H1 (cell line): ENCODE measurements around the gene PCYT1A. TPM values are rescaled to one million over a fixed set of nuclear protein-coding genes. Genes with fewer than 3 reads are reported as not detected.

Source experiments
- CTCF ChIA-PET: fragments of 300-600 bp; sonication (Branson Sonifier 250); formaldehyde crosslinking; loops from one replicate; lab custom pipeline; 2021; ENCODE audit not compliant: partially characterized antibody; lab: Charles Lee
- POLR2A ChIA-PET: fragments of 300-600 bp; sonication (Branson Sonifier 250); formaldehyde crosslinking; loops from one replicate; lab custom pipeline; 2021; ENCODE audit warnings: inconsistent platforms; ENCODE audit not compliant: partially characterized antibody; lab: Charles Lee
- DNase-seq, 2 experiments: peaks; one replicate each; pipeline versions ENCODE4 v3.0.0 to v3.0.0-alpha.2; 2010 to 2022; ENCODE audit warnings: low spot score in 2 of 2, low read depth in 1 of 2, mixed read lengths in 1 of 2
- FAIRE-seq: peaks from 2 replicates; lab custom pipeline; 2011; peaks lifted over from hg19 to GRCh38; lab: Jason Lieb, UNC
- H2AFZ ChIP-seq: 2 replicates; pipeline ENCODE4 v1.8.1; 2012; ENCODE audit warnings: low read length, inconsistent platforms
- H2AK5ac ChIP-seq: 2 replicates; pipeline ENCODE4 v1.6.1; 2013; ENCODE audit warnings: low read depth, low read length
- H2BK120ac ChIP-seq: replicated peaks from 2 replicates; pipeline ENCODE3; 2013; ENCODE audit warnings: low read depth, low read length, inconsistent platforms
- H2BK12ac ChIP-seq: 2 replicates; pipeline ENCODE4 v1.6.1; 2013; ENCODE audit warnings: low read depth, low read length
- H2BK15ac ChIP-seq: 2 replicates; pipeline ENCODE4 v1.6.1; 2013; ENCODE audit warnings: low read length
- H2BK20ac ChIP-seq: 2 replicates; pipeline ENCODE4 v1.6.1; 2013; ENCODE audit warnings: low read length
- H2BK5ac ChIP-seq: 2 replicates; pipeline ENCODE4 v1.6.1; 2013; ENCODE audit warnings: low read depth, low read length
- H3K14ac ChIP-seq: 2 replicates; pipeline ENCODE4 v1.6.1; 2013; ENCODE audit warnings: inconsistent platforms; ENCODE audit not compliant: insufficient read length
- H3K18ac ChIP-seq: 2 replicates; pipeline ENCODE4 v1.6.1; 2013; ENCODE audit warnings: low read length; ENCODE audit errors: extremely low read depth
- H3K23ac ChIP-seq: 2 replicates; pipeline ENCODE4 v1.6.1; 2013; ENCODE audit warnings: inconsistent platforms; ENCODE audit not compliant: insufficient read length
- H3K23me2 ChIP-seq: 2 replicates; pipeline ENCODE4 v1.6.1; 2013; ENCODE audit warnings: low read depth, low read length
- H3K27ac ChIP-seq: 2 replicates; pipeline ENCODE4 v1.6.1; 2011; ENCODE audit warnings: low read depth, low read length, inconsistent platforms
- H3K27me3 ChIP-seq, 4 experiments: replicated peaks in 1 of 4; 1 replicate in 1 of 4; 2 replicates in 3 of 4; pipeline versions ENCODE4 v1.6.1 to v1.8.1; 2011 to 2013; ENCODE audit warnings: low read length in 3 of 4, mild to moderate bottlenecking in 3 of 4, inconsistent platforms in 2 of 4, mixed read lengths in 2 of 4, moderate library complexity in 1 of 4; ENCODE audit not compliant: control insufficient read depth in 3 of 4, insufficient read depth in 3 of 4; ENCODE audit errors: extremely low read depth in 1 of 4
- H3K36me3 ChIP-seq, 4 experiments: 2 replicates each; pipeline versions ENCODE4 v1.6.1 to v1.8.1; 2011 to 2013; ENCODE audit warnings: mild to moderate bottlenecking in 4 of 4, low read length in 3 of 4, moderate library complexity in 2 of 4, control low read depth in 1 of 4, inconsistent platforms in 1 of 4; ENCODE audit not compliant: insufficient read depth in 4 of 4, control insufficient read depth in 2 of 4
- H3K4ac ChIP-seq: replicated peaks from 2 replicates; pipeline ENCODE3; 2013; ENCODE audit warnings: low read length, low read depth, mixed read lengths, inconsistent platforms; ENCODE audit not compliant: insufficient read length
- H3K4me1 ChIP-seq, 4 experiments: replicated peaks in 1 of 4; 1 replicate in 1 of 4; 2 replicates in 3 of 4; pipeline versions ENCODE4 v1.6.1 to v1.8.1; 2011 to 2013; ENCODE audit warnings: low read length in 3 of 4, inconsistent platforms in 2 of 4, mixed read lengths in 1 of 4; ENCODE audit not compliant: insufficient read depth in 4 of 4, control insufficient read depth in 3 of 4
- H3K4me2 ChIP-seq, 2 experiments: 2 replicates each; pipeline versions ENCODE4 v1.6.1 to v1.8.1; 2011 to 2013; ENCODE audit warnings: low read depth in 2 of 2, low read length in 2 of 2, control low read depth in 1 of 2, inconsistent platforms in 1 of 2, mild to moderate bottlenecking in 1 of 2; ENCODE audit not compliant: insufficient read depth in 1 of 2
- H3K4me3 ChIP-seq, 4 experiments: fragments of 200-600, 300-600 bp in 1 of 4; sonication (generic), shearing (Covaris generic), sonication (Bioruptor Twin) in 1 of 4; 2 replicates each; pipeline versions ENCODE4 v1.5.1 to v1.8.1; 2011 to 2016; ENCODE audit warnings: low read length in 4 of 4, low read depth in 3 of 4, control low read depth in 2 of 4, inconsistent platforms in 2 of 4, mild to moderate bottlenecking in 2 of 4, mixed read lengths in 1 of 4, moderate library complexity in 1 of 4; ENCODE audit not compliant: insufficient read depth in 2 of 4; ENCODE audit errors: extremely low read depth in 1 of 4
- H3K56ac ChIP-seq: replicated peaks from 2 replicates; pipeline ENCODE3; 2013; ENCODE audit warnings: low read depth, mild to moderate bottlenecking, mixed read lengths, low read length, inconsistent platforms; ENCODE audit not compliant: insufficient read length
- H3K79me1 ChIP-seq: 2 replicates; pipeline ENCODE4 v1.6.1; 2013; ENCODE audit warnings: low read depth, low read length, control low read depth
- H3K79me2 ChIP-seq, 2 experiments: 2 replicates each; pipeline versions ENCODE4 v1.6.1 to v1.8.1; 2012 to 2013; ENCODE audit warnings: low read length in 2 of 2, mild to moderate bottlenecking in 2 of 2, inconsistent platforms in 1 of 2; ENCODE audit not compliant: insufficient read depth in 2 of 2, control insufficient read depth in 1 of 2
- H3K9ac ChIP-seq, 4 experiments: replicated peaks in 1 of 4; 1 replicate in 1 of 4; 2 replicates in 3 of 4; pipeline versions ENCODE4 v1.6.1 to v1.8.1; 2011 to 2013; ENCODE audit warnings: low read depth in 3 of 4, low read length in 3 of 4, control low read depth in 2 of 4, mild to moderate bottlenecking in 2 of 4, moderate library complexity in 2 of 4, inconsistent platforms in 1 of 4; ENCODE audit errors: extremely low read depth in 1 of 4
- H3K9me3 ChIP-seq, 2 experiments: 2 replicates each; pipeline versions ENCODE4 v1.6.1 to v1.8.1; 2012 to 2013; ENCODE audit warnings: mild to moderate bottlenecking in 2 of 2, moderate library complexity in 2 of 2, control low read depth in 1 of 2, inconsistent platforms in 1 of 2, low read depth in 1 of 2, low read length in 1 of 2, mixed read lengths in 1 of 2; ENCODE audit not compliant: insufficient read depth in 2 of 2
- H4K20me1 ChIP-seq, 2 experiments: replicated peaks in 1 of 2; 2 replicates each; pipeline versions ENCODE3 to v1.8.1; 2011 to 2013; ENCODE audit warnings: inconsistent platforms in 2 of 2, low read length in 2 of 2, mild to moderate bottlenecking in 1 of 2; ENCODE audit not compliant: insufficient read depth in 2 of 2, control insufficient read depth in 1 of 2
- H4K5ac ChIP-seq: 2 replicates; pipeline ENCODE4 v1.6.1; 2013; ENCODE audit warnings: low read length, low read depth, mixed read lengths, inconsistent platforms; ENCODE audit not compliant: insufficient read length
- H4K8ac ChIP-seq: 2 replicates; pipeline ENCODE4 v1.8.0; 2013; ENCODE audit warnings: mild to moderate bottlenecking, moderate library complexity, low read length, inconsistent platforms; ENCODE audit not compliant: insufficient read depth; ENCODE audit errors: extremely low read depth
- H4K91ac ChIP-seq: replicated peaks from 2 replicates; pipeline ENCODE3; 2013; ENCODE audit warnings: low read length, mixed read lengths, inconsistent platforms; ENCODE audit not compliant: insufficient read length
- EP300 ChIP-seq, 2 experiments: IDR thresholded peaks; 1 replicate in 1 of 2; 2 replicates in 1 of 2; pipeline ENCODE4 v1.6.1; 2011 to 2012; ENCODE audit warnings: low read depth in 2 of 2, low read length in 2 of 2, mild to moderate bottlenecking in 2 of 2, borderline replicate concordance in 1 of 2, inconsistent platforms in 1 of 2, moderate library complexity in 1 of 2
- GABPA ChIP-seq: IDR thresholded peaks from 2 replicates; pipeline ENCODE4 v1.6.1; 2011; ENCODE audit warnings: mild to moderate bottlenecking, low read length, moderate library complexity, borderline replicate concordance; ENCODE audit not compliant: insufficient read depth
- KDM4A ChIP-seq: IDR thresholded peaks from one replicate; pipeline ENCODE4 v1.7.1; 2012; ENCODE audit warnings: low read depth, mild to moderate bottlenecking, moderate library complexity, low read length, inconsistent platforms; ENCODE audit not compliant: severe bottlenecking
- SAP30 ChIP-seq: fragments of 300-600 bp; sonication (generic); IDR thresholded peaks from 2 replicates; pipeline ENCODE4 v1.7.1; 2012; ENCODE audit warnings: low read length, moderate library complexity, mild to moderate bottlenecking, inconsistent platforms; ENCODE audit not compliant: insufficient read depth, insufficient replicate concordance
- TCF12 ChIP-seq: IDR thresholded peaks from 2 replicates; pipeline ENCODE4 v1.6.1; 2011; ENCODE audit warnings: low read depth, mild to moderate bottlenecking, low read length
- YY1 ChIP-seq: IDR thresholded peaks from 2 replicates; pipeline ENCODE4 v1.6.1; 2011; ENCODE audit warnings: low read depth, mild to moderate bottlenecking, low read length
- WGBS, 2 experiments: shearing (Covaris generic) in 1 of 2; methylation state at CpG; one replicate each; pipeline versions ENCODE4 v1.1.6 to v1.1.7; 2013 to 2015; ENCODE audit warnings: low lambda C conversion rate in 2 of 2, mixed read lengths in 2 of 2, inconsistent platforms in 1 of 2, low coverage in 1 of 2, missing lambda C conversion rate in 1 of 2; ENCODE audit not compliant: insufficient replicate concordance in 2 of 2, insufficient coverage in 1 of 2, insufficient read length in 1 of 2; ENCODE audit errors: extremely low coverage in 1 of 2, missing lambda C conversion rate in 1 of 2; 5-methylcytosine and 5-hydroxymethylcytosine counted together
- polyA plus RNA-seq, 7 experiments: library from polyadenylated mRNA; depleted of rRNA in 3 of 7; stranded (reverse) in 5 of 7; unstranded in 2 of 7; fragments of >200 nt in 5 of 7; fragments of 200-250 nt in 2 of 7; gene quantifications; 1 replicate in 5 of 7; 2 replicates in 1 of 7; 4 replicates in 1 of 7; pipeline versions ENCODE4 v1.2.1 to v1.2.3, GENCODE V29; 2011 to 2013; ENCODE audit warnings: missing spikeins in 2 of 7, mixed read lengths in 2 of 7
- total RNA-seq: library from RNA; stranded (reverse); fragmentation: NEBNext Ultra II Directional; extraction: Animal tissue kit (Norgen Biotek cat#: 25700); gene quantifications from 2 replicates; pipeline ENCODE4 v1.2.1, GENCODE V29; 2021

PCYT1A gene
- total and polyA plus RNA-seq, 2 of the 8 experiments (the other 6 are each of a cell fraction or from before 2014, with no cell fraction given), result 19.9 to 31.8 TPM

- whole genome bisulfite sequencing, 2 experiments, result 84% methylated on average over 22 of the region's 24 CpGs; no CpG with 5 or more reads in 1 of the 2 experiments
- TF ChIP-seq TCF12 (no peak), EP300 (IDR thresholded peaks at IDR 0.05; ENCODE audit: borderline replicate concordance in 1 of 2, low read depth in 2 of 2, low read length in 2 of 2) (no peak), GABPA (no peak), KDM4A (no peak), YY1 (no peak), SAP30 (no peak)
- no peak for DNase-seq
These were observed 78.4 kb downstream of the PCYT1A start for GRCh38 chr3:196208942-196209695.

More at GRCh38 chr3:196208942-196209695, 78.4 kb downstream of the PCYT1A start:
- Histone ChIP-seq H3K27ac (no peak overlapping the region), H2BK12ac (peak overlapping the region; percentile 4; the same call in 1 of the 2 replicates), H4K91ac (no peak overlapping the region), H2BK20ac (no peak overlapping the region), H3K4ac (no peak overlapping the region), H4K8ac (no peak overlapping the region), H3K14ac (no peak overlapping the region), H3K4me3 (no peak overlapping the region), H3K56ac (no peak overlapping the region), H3K27me3 (peaks cover 0 to 11% (median 8%) of the 10 kb centered on the region in 4 experiments; a peak in 5 of 7 replicates), H2AK5ac (no peak overlapping the region), H3K4me1 (peaks cover 0 to 11% (median 5%) of the 10 kb centered on the region in 4 experiments; a peak in 5 of 7 replicates), H4K20me1 (no peaks in the 10 kb centered on the region), H2BK15ac (peak overlapping the region; percentile 29; the same call in 1 of the 2 replicates), H2BK5ac (no peak overlapping the region), H2BK120ac (no peak overlapping the region), H3K79me2 (no peaks in the 10 kb centered on the region), H3K9me3 (no peaks in the 10 kb centered on the region), H2AFZ (no peak overlapping the region), H3K23ac (no peak overlapping the region), H3K23me2 (no peaks in the 10 kb centered on the region), H3K79me1 (no peaks in the 10 kb centered on the region), H3K18ac (no peak overlapping the region), H3K36me3 (no peaks in the 10 kb centered on the region), H3K4me2 (no peak overlapping the region; a peak in 1 of 4 replicates), H4K5ac (no peak overlapping the region), H3K9ac (no peak overlapping the region)
- ChIA-PET CTCF (interaction anchor here (0.5 to 1.0 kb wide), 3 partner anchors 19 to 476 kb away, joined by 3 read pairs; no protein-coding TSS in a partner anchor), POLR2A (no interaction called here)
- no peak for FAIRE-seq
